ENCODE measurements around the gene LACRT.
"Not testable (repeated sequence)": the region's sequence is repeated elsewhere in the genome, so short reads cannot be mapped to it uniquely, and the experiment has no call there.

The LACRT gene, protein sequence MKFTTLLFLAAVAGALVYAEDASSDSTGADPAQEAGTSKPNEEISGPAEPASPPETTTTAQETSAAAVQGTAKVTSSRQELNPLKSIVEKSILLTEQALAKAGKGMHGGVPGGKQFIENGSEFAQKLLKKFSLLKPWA

GRCh38 chr12:54634795-54635194 is at the start of gene LACRT:
Gene LACRT (minus strand): TSS chr12:54634895. CDS start chr12:54634841, 54 bp downstream.
- in situ Hi-C loops (cut with HindIII; ENCODE audit: low sequenced_read_pairs): no loop called here

DNA sequence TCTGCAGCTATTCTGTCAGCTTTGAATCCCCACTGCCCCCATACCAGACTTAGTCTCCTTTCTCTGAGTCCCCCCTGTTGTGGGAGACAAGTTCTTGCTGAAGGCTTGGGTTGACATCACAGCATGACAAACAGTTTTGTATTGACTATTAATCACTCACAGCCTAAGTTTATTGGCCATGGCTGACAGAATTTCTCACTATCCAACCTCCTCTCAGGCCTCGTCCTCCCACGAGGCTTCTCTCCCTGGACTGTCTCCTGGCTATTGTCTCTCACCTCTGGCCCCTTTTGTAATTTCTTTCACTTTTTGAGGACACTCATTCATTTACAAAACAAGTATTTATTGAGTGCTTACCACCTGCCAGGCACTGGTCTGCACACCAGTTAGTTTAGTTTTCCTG is 48.7 kb upstream of the LACRT start:
- in situ Hi-C loops (cut with HindIII; ENCODE audit: low sequenced_read_pairs): no loop called here

GRCh38 chr12:54682674-54683073 is 48.0 kb upstream of the LACRT start:
- in situ Hi-C loops (cut with HindIII; ENCODE audit: low sequenced_read_pairs): no loop called here

DNA sequence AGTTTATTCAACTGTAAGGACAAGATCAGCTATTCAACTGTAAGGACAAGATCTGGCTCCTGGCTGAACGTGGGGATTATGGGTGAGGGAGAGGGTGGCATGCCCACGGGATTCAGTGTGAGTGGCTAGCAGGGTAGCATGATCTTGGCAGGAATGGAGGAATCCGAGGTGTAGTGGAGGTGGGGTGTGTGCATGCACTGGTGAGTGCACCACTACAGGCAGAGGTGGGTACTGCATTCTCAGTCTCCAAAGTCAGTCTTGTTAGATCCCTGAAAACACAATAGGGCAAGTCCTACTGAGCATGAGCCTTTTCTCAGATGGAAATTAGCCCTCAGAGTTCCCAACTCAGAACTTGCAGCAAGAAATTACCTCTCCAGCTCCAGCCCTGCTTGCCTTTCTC is 45.7 kb upstream of the LACRT start:
- in situ Hi-C loops (cut with HindIII; ENCODE audit: low sequenced_read_pairs): no loop called here

GRCh38 chr12:54678131-54678530 is 43.4 kb upstream of the LACRT start:
- in situ Hi-C loops (cut with HindIII; ENCODE audit: low sequenced_read_pairs): no loop called here

DNA sequence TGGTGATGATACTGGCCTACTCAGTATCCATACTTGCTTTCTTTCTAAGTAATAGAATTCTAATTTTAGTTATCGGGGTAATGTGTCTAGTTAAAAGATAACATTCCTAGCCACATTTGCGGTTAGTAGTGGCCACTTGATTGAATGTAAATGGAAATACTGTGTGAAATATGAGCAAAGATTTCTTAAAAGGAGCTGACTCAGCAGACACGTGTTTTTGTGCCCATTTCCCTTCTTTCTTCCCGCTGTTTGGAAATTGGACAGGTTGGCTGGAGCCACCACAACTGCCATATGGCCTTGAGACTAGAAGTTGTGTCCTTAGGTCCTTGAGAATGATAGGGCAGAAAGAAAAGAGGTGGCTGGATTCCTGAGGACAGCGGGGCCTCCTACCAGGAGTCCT is 33.2 kb upstream of the LACRT start:
- in situ Hi-C loops (cut with HindIII; ENCODE audit: low sequenced_read_pairs): no loop called here

DNA sequence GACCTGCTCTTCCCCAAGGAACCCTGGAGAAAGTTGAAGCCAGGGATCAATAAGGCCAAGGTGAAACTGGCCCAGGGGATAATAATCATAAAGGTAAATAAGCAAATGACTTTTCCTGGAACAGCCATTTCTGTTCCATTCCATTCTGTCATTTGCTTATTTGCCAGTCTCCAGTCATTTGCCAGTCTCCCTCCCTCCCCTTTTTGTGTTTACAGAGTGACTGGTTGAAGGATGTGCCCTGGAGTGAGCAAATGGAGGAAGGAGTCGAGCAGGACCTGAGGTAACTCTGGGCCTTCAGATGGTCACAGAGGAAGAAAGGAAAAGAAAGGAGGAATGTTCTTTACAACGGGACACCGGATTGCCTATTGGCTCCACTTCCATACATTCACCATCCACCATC is 31.3 kb upstream of the LACRT start:
- in situ Hi-C loops (cut with HindIII; ENCODE audit: low sequenced_read_pairs): no loop called here

DNA sequence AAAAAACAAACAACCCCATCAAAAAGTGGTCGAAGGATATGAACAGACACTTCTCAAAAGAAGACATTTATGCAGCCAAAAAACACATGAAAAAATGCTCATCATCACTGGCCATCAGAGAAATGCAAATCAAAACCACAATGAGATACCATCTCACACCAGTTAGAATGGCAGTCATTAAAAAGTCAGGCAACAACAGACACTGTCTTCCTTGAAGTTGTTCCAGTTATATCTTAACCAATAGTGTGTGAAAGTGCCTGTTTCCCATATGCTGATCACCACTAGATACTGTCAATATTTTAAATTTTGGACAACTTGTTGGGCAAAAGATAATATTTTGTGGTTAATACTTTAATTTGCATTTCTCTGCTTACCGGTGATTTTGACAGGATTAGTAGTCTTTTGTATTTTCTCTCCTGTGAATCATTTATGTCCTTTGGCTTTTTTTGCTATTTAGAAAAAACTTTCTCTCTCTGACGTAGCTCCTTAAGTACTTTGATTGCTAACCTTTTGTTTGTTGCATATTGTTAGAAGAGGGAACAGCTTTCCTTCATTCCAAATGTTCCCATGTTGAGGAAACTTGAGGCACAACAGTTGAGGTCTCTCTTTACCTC is 30.4 kb upstream of the LACRT start:
- in situ Hi-C loops (cut with HindIII; ENCODE audit: low sequenced_read_pairs): not testable (repeated sequence)

- in situ Hi-C loops (cut with HindIII; ENCODE audit: low sequenced_read_pairs): no loop called here
Measured at GRCh38 chr12:54663603-54664002, 28.9 kb upstream of the LACRT start.

GRCh38 chr12:54662026-54662425 is 27.3 kb upstream of the LACRT start:
- in situ Hi-C loops (cut with HindIII; ENCODE audit: low sequenced_read_pairs): no loop called here

DNA sequence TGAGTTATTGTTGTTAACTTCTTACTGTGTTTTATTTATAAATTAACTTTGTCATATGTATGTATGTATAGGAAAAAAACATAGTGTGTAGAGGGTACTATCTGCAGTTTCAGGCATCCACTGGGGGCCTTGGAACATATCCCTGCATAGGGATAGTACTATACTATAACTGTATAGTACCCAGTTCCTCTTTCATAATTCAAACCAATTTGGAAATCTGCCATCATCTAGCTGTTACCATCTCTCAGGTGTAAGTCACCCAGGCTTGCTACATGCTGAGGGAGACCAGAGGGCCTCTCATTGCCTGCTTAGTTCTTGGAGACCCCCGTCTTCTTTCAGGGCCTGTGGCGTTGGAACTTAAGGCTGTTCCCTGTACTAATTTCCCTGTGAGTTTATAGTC is 26.4 kb upstream of the LACRT start:
- in situ Hi-C loops (cut with HindIII; ENCODE audit: low sequenced_read_pairs): no loop called here

- in situ Hi-C loops (cut with HindIII; ENCODE audit: low sequenced_read_pairs): no loop called here
Measured at GRCh38 chr12:54660320-54660962, 25.7 kb upstream of the LACRT start.

GRCh38 chr12:54658306-54659264 is 23.9 kb upstream of the LACRT start:
- in situ Hi-C loops (cut with HindIII; ENCODE audit: low sequenced_read_pairs): no loop called here

GRCh38 chr12:54657105-54657607 is 22.5 kb upstream of the LACRT start:
- in situ Hi-C loops (cut with HindIII; ENCODE audit: low sequenced_read_pairs): no loop called here

- in situ Hi-C loops (cut with HindIII; ENCODE audit: low sequenced_read_pairs): loop anchor here (5.0 kb wide), 1 partner anchor 67 kb away; no protein-coding TSS in a partner anchor
Measured at GRCh38 chr12:54654926-54655325, 20.2 kb upstream of the LACRT start.

- in situ Hi-C loops (cut with HindIII; ENCODE audit: low sequenced_read_pairs): loop anchor here (5.0 kb wide), 1 partner anchor 69 kb away; no protein-coding TSS in a partner anchor
Measured at GRCh38 chr12:54653025-54653424, 18.3 kb upstream of the LACRT start.

- in situ Hi-C loops (cut with HindIII; ENCODE audit: low sequenced_read_pairs): loop anchor here (5.0 kb wide), 1 partner anchor 71 kb away; no protein-coding TSS in a partner anchor
Measured at GRCh38 chr12:54650889-54651288, 16.2 kb upstream of the LACRT start.

- in situ Hi-C loops (cut with HindIII; ENCODE audit: low sequenced_read_pairs): loop anchor here (5.0 kb wide), 1 partner anchor 72 kb away; no protein-coding TSS in a partner anchor
Measured at GRCh38 chr12:54650409-54650808, 15.7 kb upstream of the LACRT start.

GRCh38 chr12:54649825-54650224 is 15.1 kb upstream of the LACRT start:
- in situ Hi-C loops (cut with HindIII; ENCODE audit: low sequenced_read_pairs): loop anchor here (5.0 kb wide), 1 partner anchor 72 kb away; no protein-coding TSS in a partner anchor

- in situ Hi-C loops (cut with HindIII; ENCODE audit: low sequenced_read_pairs): no loop called here
Measured at GRCh38 chr12:54648265-54648664, 13.6 kb upstream of the LACRT start, which contains the start of gene DCD. Gene DCD (minus strand): TSS chr12:54648365. CDS start chr12:54648303, 62 bp downstream.

DNA sequence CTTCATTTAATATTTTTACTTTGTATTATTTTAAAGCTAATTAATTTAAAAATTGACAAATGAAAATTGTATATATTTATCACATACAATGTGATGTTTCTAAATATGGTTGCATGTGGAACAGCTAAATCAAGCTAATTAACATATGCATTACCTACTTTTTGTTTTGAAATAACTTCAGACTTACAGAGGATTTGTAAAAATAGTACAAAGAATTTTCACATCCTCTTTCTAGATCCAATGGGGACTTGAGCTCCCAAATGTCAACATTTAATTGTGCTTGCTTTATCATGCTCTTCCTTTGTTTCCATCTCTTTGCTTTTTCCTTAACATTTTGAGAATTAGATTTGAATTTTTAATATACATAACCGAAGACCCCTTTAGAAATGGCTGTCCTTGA is 6.9 kb upstream of the LACRT start:
- in situ Hi-C loops (cut with HindIII; ENCODE audit: low sequenced_read_pairs): no loop called here

Data from DLD1 (cell line).